Keratinocyte (primary cell): ENCODE measurements around the gene DNAJC27. TPM values are rescaled to one million over a fixed set of nuclear protein-coding genes. Genes with fewer than 3 reads are reported as not detected.

Experiments
- DNase-seq: peaks from one replicate; pipeline ENCODE4 v3.0.0-alpha.2; 2011; ENCODE audit warnings: low read depth, missing footprints, low spot score
- FAIRE-seq: peaks from 2 replicates; lab custom pipeline; 2011; peaks lifted over from hg19 to GRCh38; lab: Jason Lieb, UNC
- H2AFZ ChIP-seq: 2 replicates; pipeline ENCODE4 v1.6.0; 2012; ENCODE audit warnings: low read length, control low read depth, inconsistent platforms; ENCODE audit not compliant: control insufficient read depth
- H3K27ac ChIP-seq: 2 replicates; pipeline ENCODE4 v1.5.1; 2011; ENCODE audit warnings: low read length; ENCODE audit not compliant: control insufficient read depth, insufficient read depth
- H3K27me3 ChIP-seq: 3 replicates; pipeline ENCODE4 v1.6.0; 2011; ENCODE audit warnings: low read length; ENCODE audit not compliant: control insufficient read depth, insufficient read depth; ENCODE audit errors: extremely low read depth
- H3K36me3 ChIP-seq, 2 experiments: 2 replicates in 1 of 2; 3 replicates in 1 of 2; pipeline ENCODE4 v1.5.1; 2011; ENCODE audit warnings: low read length in 2 of 2, mild to moderate bottlenecking in 1 of 2; ENCODE audit not compliant: control insufficient read depth in 2 of 2, insufficient read depth in 2 of 2; ENCODE audit errors: extremely low read depth in 1 of 2
- H3K4me1 ChIP-seq: 3 replicates; pipeline ENCODE4 v1.5.1; 2011; ENCODE audit warnings: low read length; ENCODE audit not compliant: control insufficient read depth, insufficient read depth; ENCODE audit errors: extremely low read depth
- H3K4me2 ChIP-seq: 3 replicates; pipeline ENCODE4 v1.6.0; 2011; ENCODE audit warnings: low read depth, low read length; ENCODE audit not compliant: control insufficient read depth, insufficient read depth; ENCODE audit errors: extremely low read depth
- H3K4me3 ChIP-seq, 3 experiments: fragments of 200-600 bp in 1 of 3; sonication (generic) in 1 of 3; 2 replicates in 2 of 3; 3 replicates in 1 of 3; pipeline ENCODE4 v1.5.1; 2011 to 2016; ENCODE audit warnings: low read length in 3 of 3, mild to moderate bottlenecking in 3 of 3, control low read depth in 2 of 3, inconsistent platforms in 1 of 3, low read depth in 1 of 3, mixed read lengths in 1 of 3, mixed run types in 1 of 3, moderate library complexity in 1 of 3; ENCODE audit not compliant: control insufficient read depth in 2 of 3, insufficient read depth in 2 of 3; ENCODE audit errors: extremely low read depth in 1 of 3
- H3K79me2 ChIP-seq: 2 replicates; pipeline ENCODE4 v1.6.0; 2012; ENCODE audit warnings: low read length; ENCODE audit not compliant: control insufficient read depth, insufficient read depth
- H3K9ac ChIP-seq: 3 replicates; pipeline ENCODE4 v1.6.0; 2011; ENCODE audit warnings: low read length; ENCODE audit not compliant: control insufficient read depth, insufficient read depth; ENCODE audit errors: extremely low read depth
- H3K9me1 ChIP-seq: 3 replicates; pipeline ENCODE4 v1.6.0; 2011; ENCODE audit warnings: low read length; ENCODE audit not compliant: control insufficient read depth, insufficient read depth; ENCODE audit errors: extremely low read depth
- H3K9me3 ChIP-seq: 2 replicates; pipeline ENCODE4 v1.5.1; 2012; ENCODE audit warnings: low read depth, low read length; ENCODE audit not compliant: control insufficient read depth
- H4K20me1 ChIP-seq: 3 replicates; pipeline ENCODE4 v1.6.0; 2011; ENCODE audit warnings: low read length; ENCODE audit not compliant: control insufficient read depth, insufficient read depth; ENCODE audit errors: extremely low read depth
- CTCF ChIP-seq, 3 experiments: IDR thresholded peaks in 1 of 3; conservative IDR thresholded peaks in 1 of 3; optimal IDR thresholded peaks in 1 of 3; 2 replicates in 2 of 3; 3 replicates in 1 of 3; pipeline versions ENCODE3 to v1.5.1; 2011; ENCODE audit warnings: low read length in 3 of 3, mild to moderate bottlenecking in 3 of 3, moderate library complexity in 2 of 3, control low read depth in 1 of 3, inconsistent platforms in 1 of 3; ENCODE audit not compliant: insufficient read depth in 2 of 3; ENCODE audit errors: extremely low read depth in 1 of 3
- EZH2 ChIP-seq: IDR thresholded peaks from one replicate; pipeline ENCODE4 v1.6.1; 2012; ENCODE audit warnings: inconsistent platforms, mild to moderate bottlenecking, low read length, moderate library complexity
- dilution Hi-C: fragments of 300-500 bp; cut with MboI; formaldehyde crosslinking; loops from one replicate; pipeline ENCODE4 v1.7.0; 2020; ENCODE audit warnings: low sequenced_read_pairs; ENCODE audit not compliant: extremely low pct_ligation_motif_present
- polyA plus RNA-seq, 5 experiments: library from polyadenylated mRNA; depleted of rRNA in 3 of 5; stranded (reverse) in 3 of 5; stranded (forward) in 1 of 5; unstranded in 1 of 5; fragments of >200 nt; gene quantifications; 1 replicate in 1 of 5; 2 replicates in 3 of 5; 3 replicates in 1 of 5; pipeline versions ENCODE4 v1.2.1 to v1.2.3, GENCODE V29; 2011 to 2012; ENCODE audit warnings: missing spikeins in 2 of 5, low read depth in 1 of 5, low replicate concordance in 1 of 5

Gene DNAJC27
- polyA plus RNA-seq, 1 donor (not counting 4 experiments of a cell fraction or from before 2014, with no cell fraction given), result 3.4 TPM

GRCh38 chr2:25002066-25002465 is 30.3 kb upstream of the DNAJC27 start:
- no peak for DNase-seq
- no peak for FAIRE-seq
- no peak for TF ChIP-seq EZH2
- TF ChIP-seq CTCF (optimal IDR thresholded peaks at IDR 0.05 in 1 of 3, IDR thresholded peaks at IDR 0.05 in 1 of 3, conservative IDR thresholded peaks at IDR 0.05 in 1 of 3; ENCODE audit: extremely low read depth in 1 of 3, insufficient read depth in 2 of 3, low read length in 3 of 3), result no peak
- dilution Hi-C loops, result no loop called here
- Histone ChIP-seq H3K4me1 (no peaks in the 10 kb centered on the region), H3K79me2 (no peaks in the 10 kb centered on the region), H3K9me1 (no peaks in the 10 kb centered on the region), H3K4me2 (no peak overlapping the region), H2AFZ (no peak overlapping the region), H3K27me3 (peaks cover 8% of the 10 kb centered on the region), H4K20me1 (no peaks in the 10 kb centered on the region), H3K9me3 (no peaks in the 10 kb centered on the region), H3K9ac (no peak overlapping the region), H3K36me3 (no peaks in the 10 kb centered on the region), H3K4me3 (no peak overlapping the region), H3K27ac (no peak overlapping the region)

- no peaks in the 10 kb centered on the region for H4K20me1 ChIP-seq
- no peak for FAIRE-seq
Observed at GRCh38 chr2:25001325-25001637, 29.5 kb upstream of the DNAJC27 start.

More at GRCh38 chr2:25001325-25001637, 29.5 kb upstream of the DNAJC27 start:
- Histone ChIP-seq H3K4me1 (no peaks in the 10 kb centered on the region), H3K79me2 (no peaks in the 10 kb centered on the region), H3K36me3 (no peaks in the 10 kb centered on the region), H3K27me3 (peaks cover 8% of the 10 kb centered on the region), H2AFZ (no peak overlapping the region), H3K4me2 (no peak overlapping the region), H3K9me1 (no peaks in the 10 kb centered on the region), H3K27ac (no peak overlapping the region), H3K9ac (no peak overlapping the region), H3K9me3 (no peaks in the 10 kb centered on the region), H3K4me3 (no peak overlapping the region)
- dilution Hi-C loops, result no loop called here
- no peak for DNase-seq
- TF ChIP-seq CTCF (optimal IDR thresholded peaks at IDR 0.05 in 1 of 3, IDR thresholded peaks at IDR 0.05 in 1 of 3, conservative IDR thresholded peaks at IDR 0.05 in 1 of 3; ENCODE audit: extremely low read depth in 1 of 3, insufficient read depth in 2 of 3, low read length in 3 of 3) (no peak), EZH2 (no peak)
